ENCODE data around the gene TCF4.

- TF ChIP-seq CTCF (IDR thresholded peaks at IDR 0.05) (no peak), REST (IDR thresholded peaks at IDR 0.05; ENCODE audit: insufficient read depth in 1 of 2, low read depth in 2 of 2, low read length in 1 of 2) (no peak), TCF7L2 (IDR thresholded peaks at IDR 0.05; ENCODE audit: low read depth, low read length) (no peak), POLR2AphosphoS5 (IDR thresholded peaks at IDR 0.05; ENCODE audit: low read depth, low read length) (no peak)
Observed at GRCh38 chr18:55588870-55589595, 1.0 kb upstream of the TCF4 start.

Data from Panc1 (cell line).